ENCODE data around the gene MAPK8IP3. TPM values are rescaled to one million over a fixed set of nuclear protein-coding genes. Genes with fewer than 3 reads are reported as not detected.

MAPK8IP3 gene
- polyA plus RNA-seq, 1 donor (not counting 4 experiments of a cell fraction or from before 2014, with no cell fraction given) = 11.7 TPM

DNA sequence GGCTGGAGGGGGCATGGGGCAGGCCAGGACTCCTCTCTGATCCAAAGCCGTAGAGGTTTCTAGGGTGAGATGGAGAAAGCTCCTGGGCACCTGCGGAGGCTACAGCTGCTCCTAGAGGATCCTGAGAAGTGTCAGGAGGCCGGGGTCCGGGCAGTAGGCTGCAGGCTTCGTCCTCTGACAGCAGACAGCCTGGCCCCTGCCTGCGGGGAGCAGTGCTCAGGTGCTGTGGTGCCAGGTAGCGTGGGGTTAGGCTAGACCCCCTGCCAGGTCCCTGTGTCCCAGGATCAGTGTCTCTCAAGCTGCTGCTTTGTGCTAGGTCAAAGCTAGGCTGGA, 68.4 kb downstream of the MAPK8IP3 start:
- no peak overlapping the region for H3K27ac ChIP-seq (ENCODE audit: control insufficient read depth, insufficient read depth, low read length)

DNA sequence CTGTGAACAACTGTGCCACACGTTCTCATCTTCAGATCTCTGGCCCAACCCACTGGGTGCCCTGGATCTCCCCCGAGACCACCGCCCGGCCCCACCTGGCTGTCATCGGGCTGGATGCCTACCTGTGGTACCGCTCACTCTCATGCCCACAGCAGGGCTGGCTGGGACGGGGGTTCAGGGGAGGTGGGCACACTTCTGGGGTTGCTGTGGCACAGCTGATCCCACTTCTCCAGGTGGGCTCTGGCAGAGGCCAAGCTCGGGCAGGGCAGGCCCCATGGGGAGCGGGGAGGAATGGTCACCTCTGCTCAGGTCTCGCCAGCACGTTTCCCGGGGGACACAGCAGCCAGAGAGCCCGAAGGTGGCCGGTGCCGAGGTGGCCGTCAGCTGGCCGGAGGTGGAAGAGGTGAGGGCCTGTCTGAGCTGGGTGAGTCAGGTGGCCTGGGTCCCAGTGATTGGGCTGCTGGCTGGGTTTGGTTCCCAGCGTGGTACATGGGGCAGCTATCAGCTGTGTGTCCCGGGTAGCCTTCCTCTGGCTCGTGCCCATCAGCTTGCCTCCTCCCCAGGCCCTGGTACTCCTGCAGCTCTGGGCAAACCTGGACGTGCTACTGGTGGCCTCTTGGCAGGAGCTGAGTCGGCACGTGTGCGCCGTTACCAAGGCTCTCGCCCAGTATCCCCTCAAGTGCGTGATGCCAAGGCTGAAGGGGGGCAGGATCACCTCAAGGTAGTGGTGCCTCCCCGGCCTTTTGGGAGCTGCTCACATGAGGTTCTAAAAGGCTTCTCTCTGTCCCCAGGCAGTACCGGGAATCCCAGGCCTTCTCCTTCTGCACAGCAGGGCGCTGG, 69.2 kb downstream of the MAPK8IP3 start:
- no peaks in the 10 kb centered on the region for H3K9me1 ChIP-seq (ENCODE audit: control insufficient read depth, extremely low read depth, insufficient read depth, low read length)
- dilution Hi-C loops (cut with MboI; ENCODE audit: extremely low pct_ligation_motif_present, low sequenced_read_pairs) = no loop called here
- no peaks in the 10 kb centered on the region for H3K9me3 ChIP-seq (ENCODE audit: control insufficient read depth, low read depth, low read length)
- no peak overlapping the region for H3K4me2 ChIP-seq (ENCODE audit: control insufficient read depth, extremely low read depth, insufficient read depth, low read depth, low read length)
- H4K20me1 ChIP-seq (ENCODE audit: control insufficient read depth, extremely low read depth, insufficient read depth, low read length) = peaks cover 2% of the 10 kb centered on the region
- peaks cover 20% of the 10 kb centered on the region for H3K4me1 ChIP-seq (ENCODE audit: control insufficient read depth, extremely low read depth, insufficient read depth, low read length)
- TF ChIP-seq, protein P1, sequence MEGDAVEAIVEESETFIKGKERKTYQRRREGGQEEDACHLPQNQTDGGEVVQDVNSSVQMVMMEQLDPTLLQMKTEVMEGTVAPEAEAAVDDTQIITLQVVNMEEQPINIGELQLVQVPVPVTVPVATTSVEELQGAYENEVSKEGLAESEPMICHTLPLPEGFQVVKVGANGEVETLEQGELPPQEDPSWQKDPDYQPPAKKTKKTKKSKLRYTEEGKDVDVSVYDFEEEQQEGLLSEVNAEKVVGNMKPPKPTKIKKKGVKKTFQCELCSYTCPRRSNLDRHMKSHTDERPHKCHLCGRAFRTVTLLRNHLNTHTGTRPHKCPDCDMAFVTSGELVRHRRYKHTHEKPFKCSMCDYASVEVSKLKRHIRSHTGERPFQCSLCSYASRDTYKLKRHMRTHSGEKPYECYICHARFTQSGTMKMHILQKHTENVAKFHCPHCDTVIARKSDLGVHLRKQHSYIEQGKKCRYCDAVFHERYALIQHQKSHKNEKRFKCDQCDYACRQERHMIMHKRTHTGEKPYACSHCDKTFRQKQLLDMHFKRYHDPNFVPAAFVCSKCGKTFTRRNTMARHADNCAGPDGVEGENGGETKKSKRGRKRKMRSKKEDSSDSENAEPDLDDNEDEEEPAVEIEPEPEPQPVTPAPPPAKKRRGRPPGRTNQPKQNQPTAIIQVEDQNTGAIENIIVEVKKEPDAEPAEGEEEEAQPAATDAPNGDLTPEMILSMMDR (optimal IDR thresholded peaks at IDR 0.05 in 1 of 3, IDR thresholded peaks at IDR 0.05 in 1 of 3, conservative IDR thresholded peaks at IDR 0.05 in 1 of 3; ENCODE audit: extremely low read depth in 1 of 3, insufficient read depth in 2 of 3, low read length in 3 of 3) = no peak
- no peak for TF ChIP-seq EZH2 (IDR thresholded peaks at IDR 0.05; ENCODE audit: low read length)
- peaks cover 3 to 15% of the 10 kb centered on the region in 2 experiments for H3K36me3 ChIP-seq (ENCODE audit: control insufficient read depth in 2 of 2, extremely low read depth in 1 of 2, insufficient read depth in 2 of 2, low read length in 2 of 2)
- no peak overlapping the region for H2AFZ ChIP-seq (ENCODE audit: control insufficient read depth, low read length)
- no peak overlapping the region for H3K9ac ChIP-seq (ENCODE audit: control insufficient read depth, extremely low read depth, insufficient read depth, low read length)
- H3K79me2 ChIP-seq (ENCODE audit: control insufficient read depth, insufficient read depth, low read length) = peaks cover 32% of the 10 kb centered on the region
- H3K27me3 ChIP-seq (ENCODE audit: control insufficient read depth, extremely low read depth, insufficient read depth, low read length) = no peaks in the 10 kb centered on the region
- no peak overlapping the region for H3K27ac ChIP-seq (ENCODE audit: control insufficient read depth, insufficient read depth, low read length)
- DNase-seq (ENCODE audit: low read depth, low spot score) (no peak), FAIRE-seq (no peak)
- H3K4me3 ChIP-seq (ENCODE audit: control insufficient read depth in 2 of 3, extremely low read depth in 1 of 3, insufficient read depth in 2 of 3, low read depth in 1 of 3, low read length in 3 of 3) = no peak overlapping the region

More for the DNA sequence above, 68.4 kb downstream of the MAPK8IP3 start:
- Histone ChIP-seq H3K9me3 (ENCODE audit: control insufficient read depth, low read depth, low read length) (no peaks in the 10 kb centered on the region), H3K9me1 (ENCODE audit: control insufficient read depth, extremely low read depth, insufficient read depth, low read length) (no peaks in the 10 kb centered on the region), H3K27me3 (ENCODE audit: control insufficient read depth, extremely low read depth, insufficient read depth, low read length) (no peaks in the 10 kb centered on the region), H3K4me3 (ENCODE audit: control insufficient read depth in 2 of 3, extremely low read depth in 1 of 3, insufficient read depth in 2 of 3, low read depth in 1 of 3, low read length in 3 of 3) (peak overlapping the region; percentile 73 to 75 (median 73)), H3K79me2 (ENCODE audit: control insufficient read depth, insufficient read depth, low read length) (peaks cover 32% of the 10 kb centered on the region), H3K36me3 (ENCODE audit: control insufficient read depth in 2 of 2, extremely low read depth in 1 of 2, insufficient read depth in 2 of 2, low read length in 2 of 2) (peaks cover 3 to 13% of the 10 kb centered on the region in 2 experiments), H3K4me2 (ENCODE audit: control insufficient read depth, extremely low read depth, insufficient read depth, low read depth, low read length) (peak overlapping the region; percentile 95), H2AFZ (ENCODE audit: control insufficient read depth, low read length) (no peak overlapping the region), H4K20me1 (ENCODE audit: control insufficient read depth, extremely low read depth, insufficient read depth, low read length) (peaks cover 2% of the 10 kb centered on the region), H3K9ac (ENCODE audit: control insufficient read depth, extremely low read depth, insufficient read depth, low read length) (peak overlapping the region; percentile 81), H3K4me1 (ENCODE audit: control insufficient read depth, extremely low read depth, insufficient read depth, low read length) (peaks cover 22% of the 10 kb centered on the region)
- no peak for FAIRE-seq
- TF ChIP-seq EZH2 (IDR thresholded peaks at IDR 0.05; ENCODE audit: low read length) = no peak
- TF ChIP-seq, protein P1 (optimal IDR thresholded peaks at IDR 0.05 in 1 of 3, IDR thresholded peaks at IDR 0.05 in 1 of 3, conservative IDR thresholded peaks at IDR 0.05 in 1 of 3; ENCODE audit: extremely low read depth in 1 of 3, insufficient read depth in 2 of 3, low read length in 3 of 3) = no peak
- dilution Hi-C loops (cut with MboI; ENCODE audit: extremely low pct_ligation_motif_present, low sequenced_read_pairs) = no loop called here
- no peak for DNase-seq (ENCODE audit: low read depth, low spot score)

Measured in keratinocyte (primary cell).